ENCODE measurements around the gene LRRC27. TPM values are rescaled to one million over a fixed set of nuclear protein-coding genes. Genes with fewer than 3 reads are reported as not detected.

LRRC27 gene
- total RNA-seq, 1 experiment from 2014 or later = 4.1 TPM

DNA sequence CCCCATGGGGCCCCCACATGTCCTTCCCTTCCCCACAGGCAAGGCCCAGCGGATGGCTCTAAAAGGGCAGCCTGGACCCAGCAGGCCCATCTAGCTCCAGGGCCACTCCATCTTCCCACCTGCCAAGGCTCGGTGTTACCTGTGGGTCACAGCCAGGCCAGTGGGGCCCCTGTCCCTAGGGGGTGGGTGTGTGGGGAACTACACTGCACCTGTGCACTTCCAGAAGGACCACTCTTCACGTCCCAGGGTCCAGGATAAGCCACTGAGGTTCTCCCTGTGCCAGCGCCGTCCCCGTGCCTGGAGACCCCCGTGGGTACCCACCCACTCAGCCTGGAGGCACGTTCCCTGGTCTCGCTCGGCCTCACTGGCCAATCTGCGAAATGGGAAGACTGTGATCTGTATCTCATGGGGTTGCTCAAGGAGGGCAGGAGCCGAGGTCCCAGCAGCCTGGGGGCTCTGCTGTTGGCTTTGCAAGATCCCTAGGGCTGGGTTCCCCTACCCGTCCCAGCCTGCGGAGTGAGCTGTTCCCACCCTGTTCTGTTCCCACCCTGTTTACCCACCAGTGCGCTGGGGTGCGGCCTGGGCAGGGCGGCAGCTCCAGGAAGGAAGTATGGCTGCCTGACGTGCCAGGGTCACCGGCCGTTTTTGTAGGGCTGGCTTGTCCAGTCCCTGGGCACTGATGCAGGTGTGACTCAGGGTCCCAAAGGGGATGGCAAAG lies 69.6 kb downstream of the LRRC27 start:
- no peak overlapping the region for H3K9ac ChIP-seq (ENCODE audit: low read length)
- ChIA-PET POLR2A (no interaction called here), RAD21 (ENCODE audit: low non-redundant PET in 1 of 2, low total read pairs in 2 of 2, uncharacterized antibody in 2 of 2, unreplicated experiment in 2 of 2) (no interaction called here), CTCF (no interaction called here)
- H3K79me2 ChIP-seq (ENCODE audit: insufficient read depth, low read length) = peaks cover 49% of the 10 kb centered on the region
- DNase-seq (ENCODE audit: low read depth, low spot score) (no peak), ATAC-seq (no peak)
- H3K36me3 ChIP-seq (ENCODE audit: control insufficient read depth in 1 of 2, insufficient read depth in 2 of 2, low read length in 2 of 2) = no peaks in the 10 kb centered on the region
- H2AFZ ChIP-seq (ENCODE audit: low read depth, low read length, poor library complexity, severe bottlenecking) = no peak overlapping the region
- H3K27ac ChIP-seq (ENCODE audit: low read depth, low read length) = no peak overlapping the region
- intact Hi-C loops (cut with micrococcal nuclease) = no loop called here
- H3K4me1 ChIP-seq (ENCODE audit: control insufficient read depth in 1 of 2, insufficient read depth in 2 of 2, low read length in 2 of 2) = peaks cover 5 to 21% of the 10 kb centered on the region in 2 experiments
- H3K9me2 ChIP-seq (ENCODE audit: insufficient read depth) = no peaks in the 10 kb centered on the region
- H3K4me3 ChIP-seq (replicated peaks in 1 of 2; ENCODE audit: low read depth in 1 of 2, low read length in 2 of 2) = no peak overlapping the region
- H3K4me2 ChIP-seq (ENCODE audit: low read length) = no peak overlapping the region
- TF ChIP-seq EZH2 (IDR thresholded peaks at IDR 0.05) (no peak), ELF1 (IDR thresholded peaks at IDR 0.05; ENCODE audit: borderline replicate concordance, low read depth) (no peak)
- TF ChIP-seq, protein P1, sequence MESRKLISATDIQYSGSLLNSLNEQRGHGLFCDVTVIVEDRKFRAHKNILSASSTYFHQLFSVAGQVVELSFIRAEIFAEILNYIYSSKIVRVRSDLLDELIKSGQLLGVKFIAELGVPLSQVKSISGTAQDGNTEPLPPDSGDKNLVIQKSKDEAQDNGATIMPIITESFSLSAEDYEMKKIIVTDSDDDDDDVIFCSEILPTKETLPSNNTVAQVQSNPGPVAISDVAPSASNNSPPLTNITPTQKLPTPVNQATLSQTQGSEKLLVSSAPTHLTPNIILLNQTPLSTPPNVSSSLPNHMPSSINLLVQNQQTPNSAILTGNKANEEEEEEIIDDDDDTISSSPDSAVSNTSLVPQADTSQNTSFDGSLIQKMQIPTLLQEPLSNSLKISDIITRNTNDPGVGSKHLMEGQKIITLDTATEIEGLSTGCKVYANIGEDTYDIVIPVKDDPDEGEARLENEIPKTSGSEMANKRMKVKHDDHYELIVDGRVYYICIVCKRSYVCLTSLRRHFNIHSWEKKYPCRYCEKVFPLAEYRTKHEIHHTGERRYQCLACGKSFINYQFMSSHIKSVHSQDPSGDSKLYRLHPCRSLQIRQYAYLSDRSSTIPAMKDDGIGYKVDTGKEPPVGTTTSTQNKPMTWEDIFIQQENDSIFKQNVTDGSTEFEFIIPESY (IDR thresholded peaks at IDR 0.05; ENCODE audit: extremely low read depth, insufficient replicate concordance, low read length) = no peak
- no TSS peak for BruUV-seq (replicated peaks)
- H3K9me3 ChIP-seq (ENCODE audit: control insufficient read depth in 1 of 2, insufficient read depth in 1 of 2, low read depth in 1 of 2, low read length in 2 of 2) = no peaks in the 10 kb centered on the region
- no peaks in the 10 kb centered on the region for H4K20me1 ChIP-seq (ENCODE audit: insufficient read depth)
- no peaks in the 10 kb centered on the region for H3K27me3 ChIP-seq (ENCODE audit: insufficient read depth, low read length)

DNA sequence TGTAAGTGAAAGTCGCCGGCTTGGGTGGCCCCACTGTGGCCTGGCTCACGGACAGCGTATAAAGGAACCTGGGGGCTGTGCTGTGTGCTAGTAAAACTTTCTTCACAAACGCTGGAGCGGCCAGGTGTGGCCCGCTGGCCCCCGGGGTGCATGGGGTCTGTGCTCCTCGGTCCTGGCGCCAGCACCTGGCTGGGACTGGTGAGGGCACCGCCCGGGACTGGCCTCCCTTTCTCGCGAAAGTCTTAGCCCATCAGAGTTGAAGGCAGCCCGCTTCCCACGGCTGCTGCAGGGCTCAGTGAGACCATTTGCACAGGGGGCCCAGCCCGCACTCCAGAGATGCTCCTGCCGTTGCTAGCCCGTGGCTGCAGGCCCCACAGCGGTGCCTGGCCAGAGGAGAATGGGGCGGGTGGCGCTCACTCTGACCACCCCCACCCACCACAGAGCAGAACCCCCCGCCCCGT lies 70.8 kb downstream of the LRRC27 start:
- BruUV-seq (replicated peaks) = no TSS peak
- Histone ChIP-seq H3K9me3 (ENCODE audit: control insufficient read depth in 1 of 2, insufficient read depth in 1 of 2, low read depth in 1 of 2, low read length in 2 of 2) (no peaks in the 10 kb centered on the region), H3K79me2 (ENCODE audit: insufficient read depth, low read length) (peaks cover 59% of the 10 kb centered on the region), H3K4me3 (replicated peaks in 1 of 2; ENCODE audit: low read depth in 1 of 2, low read length in 2 of 2) (no peak overlapping the region), H3K9me2 (ENCODE audit: insufficient read depth) (no peaks in the 10 kb centered on the region), H4K20me1 (ENCODE audit: insufficient read depth) (no peaks in the 10 kb centered on the region), H3K27ac (ENCODE audit: low read depth, low read length) (no peak overlapping the region), H3K27me3 (ENCODE audit: insufficient read depth, low read length) (no peaks in the 10 kb centered on the region), H3K4me2 (ENCODE audit: low read length) (no peak overlapping the region), H3K36me3 (ENCODE audit: control insufficient read depth in 1 of 2, insufficient read depth in 2 of 2, low read length in 2 of 2) (no peaks in the 10 kb centered on the region), H3K4me1 (ENCODE audit: control insufficient read depth in 1 of 2, insufficient read depth in 2 of 2, low read length in 2 of 2) (peaks cover 14 to 32% of the 10 kb centered on the region in 2 experiments), H2AFZ (ENCODE audit: low read depth, low read length, poor library complexity, severe bottlenecking) (no peak overlapping the region), H3K9ac (ENCODE audit: low read length) (no peak overlapping the region)
- DNase-seq (ENCODE audit: low read depth, low spot score) = no peak
- intact Hi-C loops (cut with micrococcal nuclease) = no loop called here
- ChIA-PET POLR2A (no interaction called here), RAD21 (ENCODE audit: low non-redundant PET in 1 of 2, low total read pairs in 2 of 2, uncharacterized antibody in 2 of 2, unreplicated experiment in 2 of 2) (no interaction called here), CTCF (no interaction called here)
- no peak for ATAC-seq
- TF ChIP-seq, protein P2, sequence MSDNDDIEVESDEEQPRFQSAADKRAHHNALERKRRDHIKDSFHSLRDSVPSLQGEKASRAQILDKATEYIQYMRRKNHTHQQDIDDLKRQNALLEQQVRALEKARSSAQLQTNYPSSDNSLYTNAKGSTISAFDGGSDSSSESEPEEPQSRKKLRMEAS (IDR thresholded peaks at IDR 0.05) = no peak
- TF ChIP-seq TCF7L2 (IDR thresholded peaks at IDR 0.05; ENCODE audit: borderline replicate concordance, extremely low read depth, insufficient read depth, insufficient read length) (no peak), FOSL1 (IDR thresholded peaks at IDR 0.05; ENCODE audit: low read depth) (no peak), SRF (IDR thresholded peaks at IDR 0.05; ENCODE audit: low read depth) (no peak), RAD21 (IDR thresholded peaks at IDR 0.05; ENCODE audit: low read depth) (no peak), ELF1 (IDR thresholded peaks at IDR 0.05; ENCODE audit: borderline replicate concordance, low read depth) (no peak), ZNF274 (IDR thresholded peaks at IDR 0.05; ENCODE audit: low read depth, low read length) (no peak), JUND (IDR thresholded peaks at IDR 0.05) (no peak), EZH2 (IDR thresholded peaks at IDR 0.05) (no peak), SIN3A (IDR thresholded peaks at IDR 0.05; ENCODE audit: low read depth) (no peak), POLR2AphosphoS5 (IDR thresholded peaks at IDR 0.05; ENCODE audit: low read depth, low read length) (no peak), ZFX (IDR thresholded peaks at IDR 0.05) (no peak)
- TF ChIP-seq, protein P3, sequence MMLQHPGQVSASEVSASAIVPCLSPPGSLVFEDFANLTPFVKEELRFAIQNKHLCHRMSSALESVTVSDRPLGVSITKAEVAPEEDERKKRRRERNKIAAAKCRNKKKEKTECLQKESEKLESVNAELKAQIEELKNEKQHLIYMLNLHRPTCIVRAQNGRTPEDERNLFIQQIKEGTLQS (IDR thresholded peaks at IDR 0.05) = no peak
- TF ChIP-seq, protein P4, sequence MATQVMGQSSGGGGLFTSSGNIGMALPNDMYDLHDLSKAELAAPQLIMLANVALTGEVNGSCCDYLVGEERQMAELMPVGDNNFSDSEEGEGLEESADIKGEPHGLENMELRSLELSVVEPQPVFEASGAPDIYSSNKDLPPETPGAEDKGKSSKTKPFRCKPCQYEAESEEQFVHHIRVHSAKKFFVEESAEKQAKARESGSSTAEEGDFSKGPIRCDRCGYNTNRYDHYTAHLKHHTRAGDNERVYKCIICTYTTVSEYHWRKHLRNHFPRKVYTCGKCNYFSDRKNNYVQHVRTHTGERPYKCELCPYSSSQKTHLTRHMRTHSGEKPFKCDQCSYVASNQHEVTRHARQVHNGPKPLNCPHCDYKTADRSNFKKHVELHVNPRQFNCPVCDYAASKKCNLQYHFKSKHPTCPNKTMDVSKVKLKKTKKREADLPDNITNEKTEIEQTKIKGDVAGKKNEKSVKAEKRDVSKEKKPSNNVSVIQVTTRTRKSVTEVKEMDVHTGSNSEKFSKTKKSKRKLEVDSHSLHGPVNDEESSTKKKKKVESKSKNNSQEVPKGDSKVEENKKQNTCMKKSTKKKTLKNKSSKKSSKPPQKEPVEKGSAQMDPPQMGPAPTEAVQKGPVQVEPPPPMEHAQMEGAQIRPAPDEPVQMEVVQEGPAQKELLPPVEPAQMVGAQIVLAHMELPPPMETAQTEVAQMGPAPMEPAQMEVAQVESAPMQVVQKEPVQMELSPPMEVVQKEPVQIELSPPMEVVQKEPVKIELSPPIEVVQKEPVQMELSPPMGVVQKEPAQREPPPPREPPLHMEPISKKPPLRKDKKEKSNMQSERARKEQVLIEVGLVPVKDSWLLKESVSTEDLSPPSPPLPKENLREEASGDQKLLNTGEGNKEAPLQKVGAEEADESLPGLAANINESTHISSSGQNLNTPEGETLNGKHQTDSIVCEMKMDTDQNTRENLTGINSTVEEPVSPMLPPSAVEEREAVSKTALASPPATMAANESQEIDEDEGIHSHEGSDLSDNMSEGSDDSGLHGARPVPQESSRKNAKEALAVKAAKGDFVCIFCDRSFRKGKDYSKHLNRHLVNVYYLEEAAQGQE (IDR thresholded peaks at IDR 0.05; ENCODE audit: low read depth) = no peak
